T-helper 1 cell treated with Interleukin-12 subunit alpha and Interleukin-12 subunit beta and Interleukin-4 antibody, amounts not matched to agents 30 μg/mL and 1 μg/mL, for 36 hours (primary cell): ENCODE measurements around the gene NEO1.
A peak's percentile ranks its signal among the peaks of the same experiment; 100 is the strongest.
"Not testable (repeated sequence)": the region's sequence is repeated elsewhere in the genome, so short reads cannot be mapped to it uniquely, and the experiment has no call there.

Experiments
- H3K27ac Mint-ChIP-seq: one replicate; pipeline ENCODE4 v1.8.0; 2021; ENCODE audit warnings: mild to moderate bottlenecking, mixed read lengths
- H3K27me3 Mint-ChIP-seq: one replicate; pipeline ENCODE4 v1.8.0; 2021; ENCODE audit warnings: low read depth, mixed read lengths
- H3K36me3 Mint-ChIP-seq: one replicate; pipeline ENCODE4 v1.8.0; 2021; ENCODE audit warnings: low read depth, mixed read lengths
- H3K4me1 Mint-ChIP-seq: one replicate; pipeline ENCODE4 v1.8.0; 2021; ENCODE audit warnings: low read depth, mixed read lengths
- H3K4me3 Mint-ChIP-seq: one replicate; pipeline ENCODE4 v1.8.0; 2021; ENCODE audit warnings: mild to moderate bottlenecking, moderate library complexity, mixed read lengths
- H3K9me3 Mint-ChIP-seq: one replicate; pipeline ENCODE4 v1.8.0; 2021; ENCODE audit warnings: mixed read lengths

Gene NEO1

GRCh38 chr15:73161546-73161945 is 109.3 kb downstream of the NEO1 start:
- Mint-ChIP-seq H3K9me3 (peaks cover 10% of the 10 kb centered on the region), H3K4me3 (no peak overlapping the region), H3K4me1 (no peaks in the 10 kb centered on the region), H3K27me3 (no peaks in the 10 kb centered on the region), H3K36me3 (peaks cover 5% of the 10 kb centered on the region), H3K27ac (no peak overlapping the region)

- Mint-ChIP-seq H3K27ac (no peak overlapping the region), H3K9me3 (peaks cover 7% of the 10 kb centered on the region), H3K36me3 (peaks cover 5% of the 10 kb centered on the region), H3K4me3 (no peak overlapping the region), H3K27me3 (no peaks in the 10 kb centered on the region), H3K4me1 (no peaks in the 10 kb centered on the region)
Measured at GRCh38 chr15:73165435-73165834, 113.2 kb downstream of the NEO1 start.

GRCh38 chr15:73165844-73166243 is 113.6 kb downstream of the NEO1 start:
- H3K4me3 Mint-ChIP-seq, result no peak overlapping the region
- peaks cover 5% of the 10 kb centered on the region for H3K36me3 Mint-ChIP-seq
- peaks cover 7% of the 10 kb centered on the region for H3K9me3 Mint-ChIP-seq
- no peaks in the 10 kb centered on the region for H3K4me1 Mint-ChIP-seq
- H3K27me3 Mint-ChIP-seq, result no peaks in the 10 kb centered on the region
- H3K27ac Mint-ChIP-seq, result peak overlapping the region; percentile 11

- not testable (repeated sequence) for H3K27me3 Mint-ChIP-seq, H3K27ac Mint-ChIP-seq, H3K4me1 Mint-ChIP-seq, H3K4me3 Mint-ChIP-seq, H3K9me3 Mint-ChIP-seq, H3K36me3 Mint-ChIP-seq
Measured at GRCh38 chr15:73166711-73167110, 114.4 kb downstream of the NEO1 start.

GRCh38 chr15:73168487-73168886 is 116.2 kb downstream of the NEO1 start:
- Mint-ChIP-seq H3K36me3 (peaks cover 5% of the 10 kb centered on the region), H3K27me3 (no peaks in the 10 kb centered on the region), H3K27ac (no peak overlapping the region)

GRCh38 chr15:73171711-73172110 is 119.4 kb downstream of the NEO1 start:
- Mint-ChIP-seq H3K27ac (no peak overlapping the region), H3K4me1 (no peaks in the 10 kb centered on the region), H3K9me3 (no peaks in the 10 kb centered on the region), H3K4me3 (no peak overlapping the region), H3K27me3 (no peaks in the 10 kb centered on the region), H3K36me3 (no peaks in the 10 kb centered on the region)

More at GRCh38 chr15:73168487-73168886, 116.2 kb downstream of the NEO1 start:
- Mint-ChIP-seq H3K4me3 (no peak overlapping the region), H3K4me1 (no peaks in the 10 kb centered on the region), H3K9me3 (peaks cover 7% of the 10 kb centered on the region)

GRCh38 chr15:73172508-73172907 is 120.2 kb downstream of the NEO1 start:
- Mint-ChIP-seq H3K9me3 (no peaks in the 10 kb centered on the region), H3K27ac (no peak overlapping the region), H3K27me3 (no peaks in the 10 kb centered on the region), H3K36me3 (no peaks in the 10 kb centered on the region), H3K4me3 (no peak overlapping the region), H3K4me1 (no peaks in the 10 kb centered on the region)

- H3K27ac Mint-ChIP-seq, result no peak overlapping the region
- H3K4me3 Mint-ChIP-seq, result no peak overlapping the region
- H3K27me3 Mint-ChIP-seq, result no peaks in the 10 kb centered on the region
- H3K36me3 Mint-ChIP-seq, result no peaks in the 10 kb centered on the region
- no peaks in the 10 kb centered on the region for H3K9me3 Mint-ChIP-seq
- H3K4me1 Mint-ChIP-seq, result no peaks in the 10 kb centered on the region
Measured at GRCh38 chr15:73174171-73174570, 121.9 kb downstream of the NEO1 start.

- Mint-ChIP-seq H3K4me3 (no peak overlapping the region), H3K27ac (no peak overlapping the region), H3K4me1 (no peaks in the 10 kb centered on the region), H3K36me3 (no peaks in the 10 kb centered on the region), H3K9me3 (no peaks in the 10 kb centered on the region), H3K27me3 (no peaks in the 10 kb centered on the region)
Measured at GRCh38 chr15:73175382-73175781, 123.1 kb downstream of the NEO1 start.

GRCh38 chr15:73176598-73176997 is 124.3 kb downstream of the NEO1 start:
- Mint-ChIP-seq H3K27me3 (no peaks in the 10 kb centered on the region), H3K9me3 (peaks cover 11% of the 10 kb centered on the region), H3K27ac (no peak overlapping the region), H3K36me3 (no peaks in the 10 kb centered on the region), H3K4me1 (no peaks in the 10 kb centered on the region), H3K4me3 (no peak overlapping the region)

GRCh38 chr15:73183071-73183470 is 130.8 kb downstream of the NEO1 start:
- no peaks in the 10 kb centered on the region for H3K4me1 Mint-ChIP-seq
- no peaks in the 10 kb centered on the region for H3K27me3 Mint-ChIP-seq
- peaks cover 23% of the 10 kb centered on the region for H3K9me3 Mint-ChIP-seq
- peaks cover 4% of the 10 kb centered on the region for H3K36me3 Mint-ChIP-seq
- no peak overlapping the region for H3K4me3 Mint-ChIP-seq
- no peak overlapping the region for H3K27ac Mint-ChIP-seq

GRCh38 chr15:73190189-73190601 is 137.9 kb downstream of the NEO1 start:
- Mint-ChIP-seq H3K4me3 (no peak overlapping the region), H3K27ac (no peak overlapping the region), H3K9me3 (no peaks in the 10 kb centered on the region), H3K27me3 (peaks cover 3% of the 10 kb centered on the region), H3K4me1 (no peaks in the 10 kb centered on the region), H3K36me3 (no peaks in the 10 kb centered on the region)

- H3K9me3 Mint-ChIP-seq, result no peaks in the 10 kb centered on the region
- no peak overlapping the region for H3K4me3 Mint-ChIP-seq
- H3K4me1 Mint-ChIP-seq, result no peaks in the 10 kb centered on the region
- no peak overlapping the region for H3K27ac Mint-ChIP-seq
- peaks cover 6% of the 10 kb centered on the region for H3K27me3 Mint-ChIP-seq
- H3K36me3 Mint-ChIP-seq, result no peaks in the 10 kb centered on the region
Measured at GRCh38 chr15:73195166-73195565, 142.9 kb downstream of the NEO1 start.

- Mint-ChIP-seq H3K36me3 (no peaks in the 10 kb centered on the region), H3K27ac (no peak overlapping the region), H3K9me3 (no peaks in the 10 kb centered on the region), H3K27me3 (peaks cover 3% of the 10 kb centered on the region), H3K4me1 (no peaks in the 10 kb centered on the region), H3K4me3 (no peak overlapping the region)
Measured at GRCh38 chr15:73196113-73196512, 143.8 kb downstream of the NEO1 start.

- no peaks in the 10 kb centered on the region for H3K4me1 Mint-ChIP-seq
- peaks cover 3% of the 10 kb centered on the region for H3K27me3 Mint-ChIP-seq
- H3K27ac Mint-ChIP-seq, result no peak overlapping the region
- no peaks in the 10 kb centered on the region for H3K9me3 Mint-ChIP-seq
- H3K36me3 Mint-ChIP-seq, result peaks cover 1% of the 10 kb centered on the region
- H3K4me3 Mint-ChIP-seq, result no peak overlapping the region
Measured at GRCh38 chr15:73200339-73200738, 148.1 kb downstream of the NEO1 start.

GRCh38 chr15:73210630-73211029 is 158.4 kb downstream of the NEO1 start:
- Mint-ChIP-seq H3K27ac (no peak overlapping the region), H3K4me1 (no peaks in the 10 kb centered on the region), H3K4me3 (no peak overlapping the region)

More at GRCh38 chr15:73210630-73211029, 158.4 kb downstream of the NEO1 start:
- Mint-ChIP-seq H3K27me3 (peaks cover 9% of the 10 kb centered on the region), H3K9me3 (no peaks in the 10 kb centered on the region), H3K36me3 (no peaks in the 10 kb centered on the region)
